HepG2 (cell line): Measurements from ENCODE around the gene MSANTD1. TPM values are rescaled to one million over a fixed set of nuclear protein-coding genes. Genes with fewer than 3 reads are reported as not detected.

ENCODE experiments used
- ATAC-seq: fragments of 200-7000 bp; cut with Tn5 transposase; 3 replicates; pipeline ENCODE4 v1.9.1; 2020; ENCODE audit warnings: mild to moderate bottlenecking, moderate library complexity
- BruUV-seq: library from RNA; stranded (reverse); fragments of 400-500 nt; replicated peaks from 2 replicates; lab custom pipeline; 2021; lab: Mats Ljungman, UMichigan
- CTCF ChIA-PET: fragments of 300-600 bp; formaldehyde crosslinking; extraction: SDS; loops from one replicate; lab custom pipeline; 2021; ENCODE audit warnings: low total read pairs, inconsistent platforms, low intra/inter-chr PET ratio; lab: Yijun Ruan, JAX
- POLR2A ChIA-PET: fragments of 350-600 bp; sonication (Branson Sonifier 250); formaldehyde crosslinking; loops from one replicate; lab custom pipeline; 2020; ENCODE audit warnings: antibody characterized with exemption, inconsistent platforms; lab: Yijun Ruan, JAX
- DNase-seq: peaks from one replicate; pipeline ENCODE4 v3.0.0-alpha.2; 2015; ENCODE audit warnings: low spot score
- FAIRE-seq: peaks from 3 replicates; lab custom pipeline; 2011; peaks lifted over from hg19 to GRCh38; lab: Jason Lieb, UNC
- H2AFZ ChIP-seq: one replicate; pipeline ENCODE4 v1.6.1; 2011; ENCODE audit warnings: low read length, inconsistent platforms
- H3K27ac ChIP-seq: fragments of 300-600 bp; 3 replicates; pipeline ENCODE4 v1.8.0; 2011; ENCODE audit warnings: mixed run types, mild to moderate bottlenecking, mixed read lengths, low read length, inconsistent platforms; ENCODE audit not compliant: insufficient read depth; ENCODE audit errors: extremely low read length
- H3K27me3 ChIP-seq, 2 experiments: fragments of 200-600 bp in 1 of 2; 2 replicates in 1 of 2; 3 replicates in 1 of 2; pipeline versions ENCODE4 v1.6.0 to v1.8.0; 2011; ENCODE audit warnings: low read length in 2 of 2, mild to moderate bottlenecking in 2 of 2, moderate library complexity in 2 of 2, inconsistent platforms in 1 of 2; ENCODE audit not compliant: insufficient read depth in 2 of 2, control insufficient read depth in 1 of 2
- H3K36me3 ChIP-seq, 2 experiments: fragments of 200-600 bp in 1 of 2; replicated peaks in 1 of 2; 2 replicates in 1 of 2; 3 replicates in 1 of 2; pipeline versions ENCODE4 v1.5.1 to v1.8.0; 2011; ENCODE audit warnings: low read length in 2 of 2, inconsistent platforms in 1 of 2; ENCODE audit not compliant: insufficient read depth in 2 of 2, control insufficient read depth in 1 of 2
- H3K4me1 ChIP-seq: 2 replicates; pipeline ENCODE4 v1.5.1; 2012; ENCODE audit warnings: low read length, inconsistent platforms; ENCODE audit not compliant: insufficient read depth
- H3K4me2 ChIP-seq: 2 replicates; pipeline ENCODE4 v1.6.0; 2011; ENCODE audit warnings: low read depth, low read length, inconsistent platforms
- H3K4me3 ChIP-seq, 3 experiments: fragments of 200-600 bp in 1 of 3; sonication (generic), shearing (Covaris generic) in 1 of 3; replicated peaks in 1 of 3; 2 replicates each; pipeline ENCODE4 v1.5.1; 2011 to 2016; ENCODE audit warnings: low read length in 3 of 3, inconsistent platforms in 2 of 3, low read depth in 2 of 3, mild to moderate bottlenecking in 2 of 3, control low read depth in 1 of 3, mixed read lengths in 1 of 3; ENCODE audit not compliant: insufficient read depth in 1 of 3
- H3K79me2 ChIP-seq: one replicate; pipeline ENCODE4 v1.6.1; 2011; ENCODE audit warnings: low read length, inconsistent platforms; ENCODE audit not compliant: insufficient read depth
- H3K9ac ChIP-seq: 2 replicates; pipeline ENCODE4 v1.6.0; 2011; ENCODE audit warnings: mild to moderate bottlenecking, low read depth, low read length, inconsistent platforms; ENCODE audit not compliant: insufficient read depth
- H3K9me3 ChIP-seq: 2 replicates; pipeline ENCODE4 v1.5.1; 2012; ENCODE audit warnings: mild to moderate bottlenecking, low read length
- H4K20me1 ChIP-seq: 2 replicates; pipeline ENCODE4 v1.6.0; 2011; ENCODE audit warnings: inconsistent platforms, mild to moderate bottlenecking, low read length, moderate library complexity; ENCODE audit not compliant: insufficient read depth
- CCAR2 ChIP-seq: fragments of 200-400 bp; formaldehyde crosslinking; optimal IDR thresholded peaks from 2 replicates; pipeline ENCODE3; 2018; ENCODE audit warnings: low read depth, mild to moderate bottlenecking, low read length, moderate library complexity
- E2F2 ChIP-seq: sonication (generic); formaldehyde crosslinking; IDR thresholded peaks from 2 replicates; pipeline ENCODE4 v1.4.0; 2020; ENCODE audit warnings: missing genetic modification reagents, borderline replicate concordance
- GFI1 ChIP-seq: sonication (generic); formaldehyde crosslinking; IDR thresholded peaks from 2 replicates; pipeline ENCODE4 v1.5.0; 2020; ENCODE audit warnings: missing genetic modification reagents, mild to moderate bottlenecking, borderline replicate concordance
- MLXIP ChIP-seq: sonication (generic); formaldehyde crosslinking; IDR thresholded peaks from 2 replicates; pipeline ENCODE4 v1.9.0; 2021; ENCODE audit warnings: missing genetic modification reagents, borderline replicate concordance
- RXRA ChIP-seq: sonication (generic); formaldehyde crosslinking; IDR thresholded peaks from 2 replicates; pipeline ENCODE4 v1.5.1; 2020; ENCODE audit warnings: missing genetic modification reagents
- TRIM24 ChIP-seq: sonication (generic); formaldehyde crosslinking; IDR thresholded peaks from 2 replicates; pipeline ENCODE4 v1.8.0; 2022; ENCODE audit warnings: mild to moderate bottlenecking, missing genetic modification reagents
- ZBTB4 ChIP-seq: sonication (generic); formaldehyde crosslinking; IDR thresholded peaks from 2 replicates; pipeline ENCODE4 v1.4.0; 2020; ENCODE audit warnings: missing genetic modification reagents, mild to moderate bottlenecking, borderline replicate concordance
- ZNF510 ChIP-seq: sonication (generic); formaldehyde crosslinking; IDR thresholded peaks from 2 replicates; pipeline ENCODE4 v1.4.0; 2020; ENCODE audit warnings: low read depth, mild to moderate bottlenecking, missing genetic modification reagents
- ZNF546 ChIP-seq: sonication (generic); formaldehyde crosslinking; conservative IDR thresholded peaks from 2 replicates; pipeline ENCODE4 v1.8.1; 2023; ENCODE audit warnings: mild to moderate bottlenecking, missing genetic modification reagents
- ZNF557 ChIP-seq: sonication (generic); formaldehyde crosslinking; IDR thresholded peaks from 2 replicates; pipeline ENCODE4 v1.4.0; 2020; ENCODE audit warnings: missing genetic modification reagents
- ZNF784 ChIP-seq: sonication (generic); formaldehyde crosslinking; IDR thresholded peaks from 2 replicates; pipeline ENCODE4 v1.5.1; 2020; ENCODE audit warnings: missing genetic modification reagents, mild to moderate bottlenecking, borderline replicate concordance
- ZSCAN21 ChIP-seq: sonication (generic); formaldehyde crosslinking; IDR thresholded peaks from 2 replicates; pipeline ENCODE4 v1.8.0; 2022; ENCODE audit warnings: mild to moderate bottlenecking, missing genetic modification reagents, moderate library complexity, borderline replicate concordance
- WGBS: methylation state at CpG from one replicate; pipeline ENCODE4 v1.1.6; 2017; ENCODE audit warnings: low lambda C conversion rate; 5-methylcytosine and 5-hydroxymethylcytosine counted together
- in situ Hi-C: cut with HindIII; loops from 2 replicates; pipeline ENCODE4 v1.10.0; 2017; ENCODE audit warnings: low pct_unique_long_range_greater_than_20kb; ENCODE audit not compliant: extremely low pct_ligation_motif_present
- intact Hi-C: fragments of 100-400 bp; cut with micrococcal nuclease; formaldehyde crosslinking; loops from one replicate; pipeline ENCODE4 v1.10.0; 2022; ENCODE audit not compliant: unreplicated experiment
- polyA plus RNA-seq, 8 experiments: library from polyadenylated mRNA; depleted of rRNA in 3 of 8; stranded (reverse) in 7 of 8; unstranded in 1 of 8; fragments of >200 nt; fragmentation: Illumina TruSeq in 4 of 8; extraction: Trizol in 4 of 8; gene quantifications; 2 replicates each; pipeline versions ENCODE4 v1.2.1 to v1.2.3, GENCODE V29; 2011 to 2016; ENCODE audit warnings: low read depth in 4 of 8, missing spikeins in 1 of 8, mixed read lengths in 1 of 8; ENCODE audit not compliant: insufficient read depth in 1 of 8
- total RNA-seq, 5 experiments: library from RNA; depleted of rRNA; stranded (reverse); fragments of >200 nt; fragmentation: Illumina TruSeq; extraction: Trizol; gene quantifications; 2 replicates each; pipeline ENCODE4 v1.2.3, GENCODE V29; 2016; ENCODE audit warnings: low read depth in 1 of 5

Gene MSANTD1
- total and polyA plus RNA-seq, 2 of the 13 experiments (the other 11 are each of a cell fraction or from before 2014, with no cell fraction given) = 0.22 to 0.40 TPM

- TF ChIP-seq ZNF784 = no peak
- no peak for TF ChIP-seq ZBTB4
Observed at GRCh38 chr4:3304831-3305609, 56.1 kb downstream of the MSANTD1 start (continued).

GRCh38 chr4:3305610-3306371 is 56.8 kb downstream of the MSANTD1 start:
- ChIA-PET CTCF (no interaction called here), POLR2A (no interaction called here)
- ATAC-seq (no peak), DNase-seq (no peak), FAIRE-seq (no peak)
- H3K27me3 ChIP-seq = no peaks in the 10 kb centered on the region; a peak in 1 of 5 replicates
- in situ Hi-C loops = no loop called here
- peaks cover 7% of the 10 kb centered on the region; the same call in 1 of the 2 replicates for H4K20me1 ChIP-seq
- H3K27ac ChIP-seq = no peak overlapping the region
- peaks cover 0 to 1% of the 10 kb centered on the region in 2 experiments; a peak in 1 of 5 replicates for H3K36me3 ChIP-seq
- no peak overlapping the region for H3K4me2 ChIP-seq
- H3K79me2 ChIP-seq = peaks cover 36% of the 10 kb centered on the region
- H3K4me3 ChIP-seq = no peak overlapping the region
- intact Hi-C loops = no loop called here
- H3K9me3 ChIP-seq = no peaks in the 10 kb centered on the region
- no peak overlapping the region for H3K9ac ChIP-seq
- BruUV-seq = no TSS peak
- 85% methylated on average over 8 of the region's 9 CpGs for WGBS
- no peak overlapping the region for H2AFZ ChIP-seq
- H3K4me1 ChIP-seq = peaks cover 13% of the 10 kb centered on the region
- TF ChIP-seq TRIM24 (CRISPR knock-in tag) = no peak
- no peak for TF ChIP-seq E2F2
- no peak for TF ChIP-seq ZSCAN21 (CRISPR knock-in tag)
- TF ChIP-seq ZNF546 = no peak
- TF ChIP-seq ZNF510 (CRISPR knock-in tag) = no peak
- no peak for TF ChIP-seq ZNF557 (CRISPR knock-in tag)
- no peak for TF ChIP-seq CCAR2
- TF ChIP-seq RXRA (CRISPR knock-in tag) = no peak
- no peak for TF ChIP-seq MLXIP (CRISPR knock-in tag)
- no peak for TF ChIP-seq GFI1 (CRISPR knock-in tag)
